CD4-positive, alpha-beta T cell treated with Interleukin-21 for 1 hour (primary cell): ENCODE measurements around the gene PTPRF.
"Not testable (repeated sequence)": the region's sequence is repeated elsewhere in the genome, so short reads cannot be mapped to it uniquely, and the experiment has no call there.

Experiments
- DNase-seq: peaks from one replicate; pipeline ENCODE4 v3.0.0-alpha.2; 2020

The PTPRF gene

DNA sequence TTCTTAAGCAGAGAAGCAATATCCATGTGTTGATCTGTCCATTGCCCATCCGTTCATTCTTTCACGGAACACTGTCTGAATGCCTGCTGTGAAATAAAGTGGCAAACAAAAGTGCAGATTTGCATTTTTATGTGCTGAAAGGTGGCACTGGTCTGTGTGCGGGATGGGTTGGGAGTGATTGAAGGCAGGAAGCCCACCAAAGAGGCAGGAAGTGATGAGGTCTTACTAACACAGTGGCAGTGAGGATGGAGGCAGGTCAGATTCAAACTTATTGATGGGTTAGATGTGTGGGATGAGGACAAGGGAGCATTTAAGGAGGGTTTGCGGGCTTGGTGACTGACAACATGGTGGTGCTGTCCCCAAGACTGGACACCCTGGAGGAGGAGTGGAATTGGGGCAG, 8.3 kb downstream of the PTPRF start:
- DNase-seq: no peak

DNA sequence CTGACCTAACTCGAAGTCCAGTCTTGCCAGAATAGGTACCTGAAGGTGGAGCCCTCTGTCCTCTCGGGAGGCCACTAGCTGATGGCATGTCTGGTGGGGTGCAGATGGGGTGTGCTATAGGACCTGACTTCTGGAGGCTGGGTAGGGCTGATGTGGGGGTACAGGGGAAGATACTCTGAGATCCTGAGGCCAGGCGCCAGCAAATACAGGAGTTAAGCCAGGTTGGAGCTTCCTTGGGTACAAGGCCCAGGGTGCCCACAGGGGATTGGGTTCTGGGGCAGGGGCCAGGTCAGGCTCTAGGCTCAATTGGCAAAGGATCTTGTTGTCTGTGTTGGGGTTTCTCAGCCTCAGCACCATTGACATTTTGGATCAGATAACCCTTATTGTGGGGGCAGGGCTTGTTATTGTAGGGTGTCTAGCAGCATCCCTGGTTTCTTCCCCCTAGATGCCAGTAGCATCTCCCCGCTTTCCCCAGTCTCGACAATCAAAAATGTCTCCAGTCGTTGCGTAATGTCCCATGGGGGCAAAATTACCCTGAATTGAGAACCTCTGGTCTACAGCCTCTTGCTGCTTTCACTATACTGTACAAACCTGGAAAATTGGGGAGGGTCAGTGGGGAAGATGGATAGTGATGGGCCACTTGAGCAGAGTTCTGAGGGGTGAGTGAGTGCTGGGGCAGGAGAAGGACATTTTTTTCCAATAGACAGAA, 9.2 kb downstream of the PTPRF start:
- DNase-seq: no peak

DNA sequence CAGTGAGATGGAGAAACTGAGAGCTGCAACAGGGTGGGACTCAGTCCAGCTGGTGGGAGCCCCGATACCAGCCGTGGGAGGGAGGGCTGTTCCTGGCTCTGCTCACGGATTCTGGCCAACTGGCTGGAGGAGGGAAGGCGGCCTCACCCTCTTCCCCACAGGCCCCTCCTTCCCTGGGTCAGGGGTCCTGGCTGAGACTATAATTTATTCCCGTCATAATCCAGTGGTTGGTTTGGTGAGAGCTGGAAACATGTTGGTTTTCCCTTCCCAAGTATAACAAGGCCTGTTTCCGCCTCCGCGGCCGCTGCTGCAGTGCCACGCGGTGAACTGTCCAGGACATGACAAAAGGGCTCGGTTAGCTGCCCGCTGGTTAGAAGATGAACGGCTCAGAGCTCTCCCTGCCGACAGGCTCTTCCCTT, 10.0 kb downstream of the PTPRF start:
- no peak for DNase-seq

DNA sequence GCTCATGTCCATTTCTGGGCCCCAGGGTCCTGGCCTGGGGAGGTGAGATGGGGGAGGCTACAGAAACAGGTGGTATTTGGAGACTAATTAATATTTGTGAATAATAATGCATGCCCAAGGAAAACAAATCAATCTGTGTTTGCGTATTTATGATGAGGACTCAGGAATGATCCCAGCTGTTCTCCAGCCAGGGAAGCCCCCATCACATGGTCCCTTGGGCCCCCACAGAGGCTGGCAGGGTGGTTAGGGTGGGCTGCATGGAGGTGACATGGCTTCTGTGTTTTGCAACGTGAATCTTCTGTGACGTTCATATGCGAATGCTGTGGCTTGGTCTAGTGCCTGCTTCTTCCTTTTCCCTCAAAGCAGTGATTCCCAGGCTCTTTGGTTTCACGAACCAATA, 10.5 kb downstream of the PTPRF start:
- no peak for DNase-seq

DNA sequence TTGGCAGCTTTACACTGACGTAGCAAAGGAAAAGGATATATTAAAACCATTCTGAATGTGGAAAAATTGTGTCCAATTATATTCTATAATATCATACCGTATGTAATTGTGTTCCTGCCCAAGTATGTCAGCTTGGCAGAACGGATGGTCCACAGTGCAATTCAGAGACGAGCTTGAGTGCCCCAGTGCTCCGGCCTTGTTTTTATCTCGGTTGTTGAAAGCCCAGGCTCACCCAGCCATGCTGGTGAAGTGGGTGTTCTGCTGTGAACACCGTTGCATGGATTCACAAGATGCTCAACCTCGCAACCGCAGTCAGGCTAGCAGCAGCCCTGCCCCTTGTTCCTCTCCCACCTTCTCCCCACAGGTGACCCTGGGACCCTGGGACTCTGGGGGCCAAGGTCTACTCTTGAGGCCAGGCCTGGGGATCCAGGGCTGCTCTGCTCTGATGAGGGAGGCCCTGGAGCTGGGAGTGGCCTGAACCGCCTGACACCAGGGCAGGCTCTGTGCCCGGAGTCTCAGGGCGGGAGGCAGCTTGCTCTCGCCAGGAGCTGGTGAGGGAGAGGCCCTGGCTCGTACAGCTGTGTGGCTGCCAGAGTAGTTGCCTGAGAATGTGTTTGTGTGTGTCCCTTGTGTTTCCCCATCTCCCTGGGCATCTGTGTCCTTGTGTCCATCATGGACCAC, 11.2 kb downstream of the PTPRF start:
- no peak for DNase-seq

DNA sequence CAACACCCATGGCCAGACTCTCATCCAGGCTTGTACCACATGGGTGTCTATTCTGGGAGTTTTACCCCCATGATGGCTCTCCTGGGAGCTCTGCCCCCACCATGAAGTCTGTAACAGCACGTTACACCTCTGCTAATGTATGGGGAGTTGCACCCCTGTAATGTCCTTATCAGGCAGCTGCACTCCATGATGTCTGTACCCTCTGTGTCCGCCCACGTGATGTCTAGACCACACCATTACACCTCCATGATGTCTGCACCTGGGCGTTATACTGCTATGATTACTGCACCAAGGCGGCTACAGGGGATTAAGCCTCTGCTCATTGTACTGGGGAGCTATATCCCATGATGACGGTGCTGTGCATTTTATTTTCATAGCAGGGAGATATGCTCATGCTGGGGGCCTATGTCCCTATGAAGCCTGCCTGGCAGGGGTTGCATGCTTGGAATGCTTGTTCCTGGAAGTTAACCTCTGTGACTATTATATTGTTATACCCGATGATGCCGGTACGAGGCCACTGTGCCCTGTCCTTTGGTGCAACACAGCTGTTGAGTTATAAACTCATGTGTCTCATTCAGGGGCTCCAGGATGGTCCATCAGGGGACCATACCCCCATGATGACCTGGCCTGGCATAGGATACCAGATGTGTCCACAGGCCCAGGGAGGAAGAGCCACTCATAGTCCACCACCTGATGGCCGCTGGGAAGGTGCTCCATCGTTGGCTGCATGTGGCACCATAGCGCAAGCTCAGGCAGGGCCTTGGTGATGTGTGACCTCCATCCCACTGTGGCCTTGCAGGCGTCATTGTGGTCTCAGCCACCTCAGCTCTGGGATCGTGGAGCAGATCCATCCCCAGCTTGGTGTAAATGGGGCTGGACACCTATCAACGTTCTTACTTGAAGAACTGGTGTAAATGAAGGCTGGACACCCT, 12.1 kb downstream of the PTPRF start:
- no peak for DNase-seq

DNA sequence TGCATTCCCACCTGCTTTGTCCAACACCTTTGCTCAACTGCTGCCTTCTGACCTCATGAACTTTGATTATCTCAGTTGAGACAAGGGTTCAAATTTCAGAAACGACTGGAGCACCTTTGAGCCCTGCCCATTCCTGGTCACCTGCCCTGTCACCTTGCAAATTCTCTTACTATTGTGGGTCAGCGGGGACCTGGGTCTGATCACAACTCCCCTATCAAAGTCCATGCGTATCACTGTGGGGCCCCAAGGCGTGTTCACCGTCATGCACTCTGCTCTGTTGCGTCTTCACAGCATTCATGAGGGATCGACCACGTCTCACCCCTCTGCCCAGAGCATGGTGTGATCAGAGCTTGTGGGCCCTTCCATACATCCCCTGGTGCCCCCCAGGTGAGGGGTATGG, 12.9 kb downstream of the PTPRF start:
- no peak for DNase-seq

DNA sequence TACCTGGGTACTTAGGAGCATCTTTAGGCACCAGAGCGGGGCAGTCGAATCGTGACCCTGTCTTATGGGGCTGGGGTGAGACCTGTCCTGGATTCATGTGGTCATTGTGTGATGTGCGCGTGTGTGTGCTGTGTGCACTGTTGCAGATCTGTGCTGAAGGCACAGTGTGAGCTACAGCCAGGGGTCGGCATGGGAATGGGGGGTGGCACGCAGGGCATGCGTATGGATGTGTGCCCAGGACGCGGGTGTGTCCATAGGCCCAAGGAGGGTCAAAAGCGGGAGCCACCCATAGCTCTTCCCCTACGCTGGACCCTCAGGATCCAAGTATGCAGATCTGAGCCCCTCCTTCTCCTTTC, 14.6 kb downstream of the PTPRF start:
- DNase-seq: no peak

DNA sequence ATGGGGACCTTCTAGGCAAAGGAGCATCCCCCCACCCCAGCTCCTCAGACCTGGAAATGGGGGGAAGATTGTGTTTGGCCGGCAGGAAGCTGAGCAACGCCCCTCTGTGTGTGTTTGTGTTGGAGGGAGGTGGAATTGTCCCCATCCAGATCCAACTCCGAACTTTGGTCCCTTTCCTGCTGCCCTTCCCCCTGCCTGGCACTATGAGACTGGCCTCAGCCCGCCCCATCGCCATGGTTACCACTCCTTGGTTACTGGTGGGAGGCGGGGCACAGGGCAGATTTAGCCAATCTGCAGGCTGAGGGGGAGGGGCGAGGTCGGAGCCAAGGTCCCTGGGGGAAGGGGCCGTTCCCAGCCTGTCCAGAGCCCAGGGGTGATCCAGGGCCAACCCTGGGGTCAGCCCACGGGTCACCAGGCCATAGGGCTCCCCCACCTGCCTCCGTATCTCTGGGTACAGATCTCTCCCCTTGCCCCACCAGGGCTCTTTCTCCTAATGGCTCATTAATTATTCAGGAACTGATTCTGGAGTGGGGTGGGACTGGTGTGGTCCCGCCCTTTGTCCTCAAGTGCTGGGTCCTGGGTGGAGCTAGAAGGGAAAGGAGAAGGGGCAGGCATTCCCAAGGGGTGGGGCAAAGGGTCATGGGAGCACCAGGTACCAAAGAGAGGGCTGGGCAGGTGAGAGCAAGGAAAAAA, 15.2 kb downstream of the PTPRF start:
- DNase-seq: no peak

DNA sequence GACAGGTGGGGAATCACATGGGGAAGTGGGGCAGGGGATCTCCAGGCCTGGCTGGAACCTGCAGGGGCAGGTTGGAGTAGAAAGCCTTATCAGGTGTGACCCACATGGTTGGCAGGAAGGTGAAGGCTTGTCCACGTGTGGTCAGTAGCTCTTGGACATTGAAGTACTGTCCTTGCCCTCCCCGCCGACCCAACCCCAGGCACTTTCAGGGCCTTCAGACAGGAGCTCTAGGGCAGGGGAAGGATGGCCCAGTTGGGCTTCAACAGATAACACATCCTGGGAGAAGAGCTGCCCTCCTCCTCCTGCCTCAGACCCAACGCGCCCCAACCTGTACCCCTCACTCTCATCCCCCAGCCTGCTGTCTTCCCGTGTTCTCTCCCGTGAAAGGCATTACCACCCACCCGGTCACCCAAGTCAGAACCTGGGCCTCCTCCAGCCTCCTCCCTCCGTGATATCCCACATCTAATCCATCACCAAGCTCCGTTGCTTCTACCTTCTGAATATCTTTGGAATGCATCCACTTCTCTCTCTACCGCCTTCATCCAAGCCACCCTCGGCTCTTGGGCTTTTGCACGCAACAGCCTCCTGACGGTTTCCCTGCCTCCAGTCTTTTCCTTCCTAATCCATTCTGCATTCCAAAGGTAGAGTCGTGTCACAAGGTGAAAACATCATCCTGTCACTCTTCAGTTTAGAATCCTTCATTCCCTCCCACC, 15.9 kb downstream of the PTPRF start:
- DNase-seq: no peak

DNA sequence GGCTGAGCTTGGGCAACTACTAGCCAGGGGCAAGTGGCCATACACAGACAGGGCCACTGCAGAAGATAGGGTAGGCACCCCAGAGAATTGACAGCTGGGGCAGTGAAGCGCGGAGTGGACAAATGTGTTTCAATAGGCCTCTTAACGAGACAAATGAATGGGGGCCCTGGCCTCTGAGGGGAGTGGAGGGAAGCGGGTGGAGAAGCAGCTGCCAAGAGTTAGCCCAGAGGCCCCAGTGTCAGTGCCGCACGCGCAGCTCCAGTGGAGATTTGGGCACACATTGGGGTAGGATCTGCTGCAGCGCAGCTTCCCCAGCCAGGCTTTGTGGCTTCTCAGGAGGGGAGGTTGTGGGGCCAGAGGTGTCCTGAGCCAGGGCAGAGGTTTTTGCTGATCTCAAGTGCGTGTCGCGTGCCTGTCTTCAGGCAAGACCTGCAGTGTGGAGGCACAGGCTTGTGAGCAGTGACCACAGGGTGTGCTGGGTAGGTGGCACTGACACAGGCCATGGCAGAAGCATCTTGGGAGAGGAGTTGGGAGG, 16.9 kb downstream of the PTPRF start:
- no peak for DNase-seq

DNA sequence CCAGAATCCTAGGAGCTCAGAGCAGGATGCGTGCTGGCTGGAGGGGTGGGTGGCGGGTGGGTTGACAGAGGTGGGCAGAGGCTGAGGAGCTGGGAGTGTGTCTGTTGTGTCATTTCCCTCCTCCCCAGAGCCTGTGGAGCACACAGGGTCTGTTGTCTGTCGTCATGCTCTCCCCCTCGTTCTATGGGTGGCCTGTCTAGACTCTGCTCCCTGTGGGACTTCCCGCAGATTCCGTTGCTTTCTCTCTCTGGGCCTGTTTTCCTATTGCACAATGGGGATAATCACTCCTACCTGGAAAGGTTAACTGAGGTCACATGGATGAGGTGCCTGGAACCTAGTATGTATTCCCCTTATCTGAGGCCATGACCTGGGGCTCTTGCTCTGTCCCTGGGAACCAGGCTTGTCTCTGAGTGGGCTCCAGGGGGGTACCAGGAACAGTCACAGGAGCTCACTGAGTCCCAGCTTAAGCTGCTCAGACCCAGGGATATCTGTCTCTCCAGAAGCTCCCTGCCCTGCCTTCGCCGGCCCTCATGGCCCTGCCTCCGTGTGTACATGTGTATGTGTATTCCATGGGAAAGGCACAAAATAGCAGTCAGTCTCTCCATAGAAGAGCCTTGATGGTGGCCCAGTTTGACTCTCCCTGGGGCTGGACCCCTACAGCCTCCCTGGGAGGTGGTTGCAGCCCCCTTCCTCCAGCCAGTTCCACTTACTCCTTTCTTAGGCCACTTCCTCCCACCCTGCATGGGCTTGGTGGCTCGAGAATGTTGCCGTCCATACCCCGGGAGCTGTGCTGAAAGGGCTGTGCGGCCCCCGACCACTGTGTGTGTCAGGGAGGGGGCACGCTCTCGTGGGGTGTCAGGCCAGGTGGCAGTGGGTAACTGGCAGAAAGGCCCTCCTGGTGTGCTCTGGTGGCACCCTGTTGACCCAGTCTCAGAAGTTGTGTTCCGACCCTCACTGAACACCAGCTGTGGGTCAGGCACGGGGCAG, 17.9 kb downstream of the PTPRF start:
- DNase-seq: no peak

DNA sequence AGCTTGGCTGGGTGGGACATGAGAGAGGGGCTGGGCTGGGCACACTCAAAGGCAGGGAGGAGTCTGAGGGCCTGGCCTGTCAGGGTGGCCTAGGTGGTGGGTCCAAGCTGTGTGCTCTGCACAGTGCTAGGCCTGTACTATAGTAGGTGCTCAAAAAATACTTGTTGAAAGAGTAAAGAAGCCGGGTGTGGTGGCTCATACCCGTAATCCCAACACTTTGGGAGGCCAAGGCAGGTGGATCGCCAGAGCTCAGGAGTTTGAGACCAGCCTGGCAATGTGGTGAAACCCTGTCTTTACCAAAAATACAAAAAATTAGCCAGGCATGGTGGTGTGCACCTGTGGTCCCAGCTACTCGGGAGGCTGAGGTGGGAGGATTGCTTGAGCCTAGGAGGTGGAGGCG, 18.7 kb downstream of the PTPRF start:
- DNase-seq: not testable (repeated sequence)

DNA sequence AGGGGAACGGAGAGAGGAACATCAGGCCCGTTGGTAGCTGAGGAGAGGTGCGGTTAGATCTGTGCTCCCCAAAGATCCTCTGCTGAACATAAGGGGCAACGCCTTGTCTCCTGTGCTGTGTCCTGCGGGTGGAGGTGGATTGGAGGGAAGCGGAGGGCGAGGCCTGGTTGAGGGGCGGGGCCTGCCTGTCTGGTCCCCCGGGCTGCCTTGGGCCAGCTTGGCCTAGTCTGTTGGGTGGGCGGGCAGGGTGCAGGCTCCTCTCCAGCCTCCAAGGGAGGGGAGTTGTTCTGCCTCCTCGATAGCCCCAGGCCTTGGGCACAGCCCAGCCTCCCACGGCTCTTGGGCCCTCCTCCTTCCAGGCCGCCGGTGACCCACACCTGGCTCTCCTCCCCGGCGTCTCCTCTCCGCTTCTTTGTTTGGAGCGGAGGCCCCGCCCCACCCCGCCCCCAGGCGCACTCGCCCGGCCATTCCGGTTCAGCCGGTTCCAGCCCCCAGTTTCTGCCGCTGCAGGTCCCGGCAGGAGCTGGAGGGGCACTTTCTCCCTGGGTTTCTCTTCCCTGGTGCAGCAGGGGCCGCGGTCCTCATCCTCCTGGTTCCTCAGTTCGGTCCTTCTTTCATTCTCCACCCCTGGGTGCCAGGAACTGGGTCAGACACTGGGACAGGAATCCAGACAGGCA, 19.4 kb downstream of the PTPRF start:
- DNase-seq: no peak

DNA sequence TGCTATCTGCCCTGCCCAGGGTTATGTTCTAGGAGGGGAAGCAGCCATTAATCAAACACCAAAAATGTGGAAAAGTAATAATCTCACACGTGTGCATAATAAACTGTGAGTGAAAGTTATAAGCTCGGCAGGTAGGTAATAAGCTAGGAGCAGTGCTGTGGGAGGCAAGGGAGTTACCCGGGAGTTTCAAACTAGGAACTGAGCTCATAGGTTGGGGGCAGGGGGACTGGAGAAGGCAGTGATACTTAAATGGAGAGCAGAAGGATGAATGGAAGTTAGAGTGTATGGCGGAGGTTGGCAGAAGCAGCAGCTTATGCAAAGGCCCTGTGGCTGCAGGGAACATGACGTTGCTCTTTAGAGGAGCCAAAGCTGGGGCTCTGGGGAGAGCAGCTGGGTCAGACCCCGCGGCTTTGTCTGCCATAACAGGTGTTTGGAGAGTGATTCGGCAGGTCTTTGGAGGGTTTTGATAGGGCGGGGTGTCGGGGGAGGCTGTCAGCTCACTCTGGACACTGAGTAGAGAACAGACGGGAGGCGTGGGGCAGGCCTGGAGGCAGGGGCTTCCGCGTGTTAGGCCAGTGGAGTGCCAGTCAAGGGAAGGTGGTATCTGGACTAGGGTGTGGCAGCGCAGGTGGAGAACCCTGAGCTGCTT, 20.0 kb downstream of the PTPRF start:
- DNase-seq: no peak

DNA sequence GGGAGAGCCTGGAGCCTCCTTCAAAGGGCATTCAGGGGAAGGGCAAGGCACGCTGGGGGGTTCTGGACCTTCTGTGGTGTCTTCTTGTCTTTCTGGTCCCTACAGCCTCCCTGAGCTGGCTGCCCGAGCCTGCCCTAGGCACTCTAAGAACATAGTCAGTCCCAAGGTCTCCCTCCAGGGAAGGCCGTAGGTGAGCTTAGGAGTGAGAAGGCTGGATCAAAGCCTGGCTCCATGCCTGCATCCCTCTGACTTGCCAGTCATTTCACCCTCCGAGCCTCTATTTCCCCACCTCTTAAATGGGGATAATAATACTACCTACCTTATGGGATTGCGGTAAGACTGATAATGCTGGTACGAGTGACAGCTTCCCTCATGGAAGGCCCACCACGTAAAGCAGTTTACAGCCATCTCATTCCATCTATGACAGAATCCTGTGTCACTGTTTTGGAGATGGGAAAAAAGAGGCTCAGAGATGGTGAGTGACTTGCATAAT, 20.8 kb downstream of the PTPRF start:
- no peak for DNase-seq

DNA sequence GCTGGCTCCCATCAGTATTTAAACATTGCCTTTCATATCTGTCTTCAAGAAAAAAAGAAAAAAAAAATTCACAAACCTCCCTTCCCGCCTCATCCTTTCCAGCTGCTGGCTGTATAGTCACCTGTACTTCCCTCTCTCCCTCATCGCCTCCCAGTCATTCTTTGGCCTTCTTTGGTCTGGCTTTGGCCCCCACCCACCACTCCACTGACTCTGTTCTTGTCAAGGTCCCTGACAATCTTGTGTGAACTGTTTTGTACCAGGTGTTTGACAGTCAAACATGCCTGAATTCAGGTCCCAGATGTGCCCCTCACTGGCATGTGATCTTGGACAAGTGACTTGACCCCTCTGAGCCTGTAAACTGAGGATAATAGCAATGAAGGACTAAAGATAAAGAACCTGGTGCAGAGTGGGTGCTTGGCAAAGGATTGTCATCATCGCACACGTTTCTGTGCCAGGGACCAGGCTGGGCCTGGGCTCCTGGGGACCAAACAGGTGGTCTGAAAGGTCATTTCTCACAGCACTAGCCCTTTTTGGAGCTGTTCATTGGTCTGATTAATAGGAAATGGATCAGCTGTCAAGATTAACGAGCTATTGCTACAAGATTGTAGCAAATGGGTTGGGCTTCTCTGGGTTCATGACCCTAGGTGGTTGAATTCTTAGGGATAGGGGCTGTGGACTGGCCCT, 21.5 kb downstream of the PTPRF start:
- no peak for DNase-seq

DNA sequence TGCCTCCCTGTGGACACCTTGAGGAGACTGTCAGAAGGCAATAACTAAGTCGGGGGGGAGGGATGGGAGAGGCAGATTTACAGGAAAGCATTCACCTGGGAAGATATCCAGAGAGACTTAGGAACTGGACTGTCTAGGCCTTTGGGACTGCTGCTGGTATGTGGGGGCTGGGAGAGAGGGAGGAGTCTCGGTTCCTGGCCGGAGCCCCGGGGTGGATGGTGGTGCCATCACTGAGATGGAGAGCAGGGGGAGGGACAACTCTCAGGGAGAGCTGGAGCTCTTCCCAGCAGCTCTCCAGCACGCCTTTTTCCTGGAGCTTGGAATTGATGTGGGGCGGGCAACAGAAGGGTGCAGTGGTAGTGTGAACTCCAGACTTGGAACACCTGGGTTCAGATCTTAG, 22.1 kb downstream of the PTPRF start:
- DNase-seq: no peak

DNA sequence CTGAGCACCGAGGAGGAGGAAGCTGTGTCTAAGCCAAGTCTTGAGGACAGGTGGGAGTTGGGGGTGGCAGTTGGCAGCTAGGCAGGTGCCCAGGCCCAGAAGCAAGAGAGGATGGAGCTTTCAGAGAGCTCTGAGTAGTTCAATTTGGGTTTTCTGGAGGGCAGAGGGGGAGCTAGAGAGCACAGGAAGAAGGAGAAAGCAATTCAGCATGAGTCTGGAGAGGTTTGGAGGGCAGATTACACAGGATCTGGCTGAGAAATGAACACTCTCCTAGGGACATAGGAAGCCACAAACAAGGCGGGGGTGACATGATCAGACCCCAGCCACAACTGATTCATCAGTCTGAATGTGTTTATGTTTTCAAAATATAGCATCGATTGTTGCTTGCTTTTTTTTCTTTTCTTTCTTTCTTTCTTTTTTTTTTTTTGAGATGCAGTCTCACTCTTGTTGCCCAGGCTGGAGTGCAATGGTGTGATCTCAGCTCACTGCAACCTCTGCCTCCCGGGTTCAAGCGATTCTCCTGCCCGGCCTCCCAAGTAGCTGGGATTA, 23.8 kb downstream of the PTPRF start:
- peak; percentile 22 for DNase-seq
